ENCODE measurements around the gene STK17A.

GRCh38 chr7:43655584-43655983, 72.7 kb downstream of the STK17A start:
- TF ChIP-seq, protein P1, sequence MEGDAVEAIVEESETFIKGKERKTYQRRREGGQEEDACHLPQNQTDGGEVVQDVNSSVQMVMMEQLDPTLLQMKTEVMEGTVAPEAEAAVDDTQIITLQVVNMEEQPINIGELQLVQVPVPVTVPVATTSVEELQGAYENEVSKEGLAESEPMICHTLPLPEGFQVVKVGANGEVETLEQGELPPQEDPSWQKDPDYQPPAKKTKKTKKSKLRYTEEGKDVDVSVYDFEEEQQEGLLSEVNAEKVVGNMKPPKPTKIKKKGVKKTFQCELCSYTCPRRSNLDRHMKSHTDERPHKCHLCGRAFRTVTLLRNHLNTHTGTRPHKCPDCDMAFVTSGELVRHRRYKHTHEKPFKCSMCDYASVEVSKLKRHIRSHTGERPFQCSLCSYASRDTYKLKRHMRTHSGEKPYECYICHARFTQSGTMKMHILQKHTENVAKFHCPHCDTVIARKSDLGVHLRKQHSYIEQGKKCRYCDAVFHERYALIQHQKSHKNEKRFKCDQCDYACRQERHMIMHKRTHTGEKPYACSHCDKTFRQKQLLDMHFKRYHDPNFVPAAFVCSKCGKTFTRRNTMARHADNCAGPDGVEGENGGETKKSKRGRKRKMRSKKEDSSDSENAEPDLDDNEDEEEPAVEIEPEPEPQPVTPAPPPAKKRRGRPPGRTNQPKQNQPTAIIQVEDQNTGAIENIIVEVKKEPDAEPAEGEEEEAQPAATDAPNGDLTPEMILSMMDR (IDR thresholded peaks at IDR 0.05; ENCODE audit: poor library complexity, severe bottlenecking) = no peak
- TF ChIP-seq EZH2 (IDR thresholded peaks at IDR 0.05; ENCODE audit: borderline replicate concordance, insufficient read depth, low read length, poor library complexity, severe bottlenecking) (no peak), POLR2AphosphoS5 (IDR thresholded peaks at IDR 0.05) (no peak), TAF1 (IDR thresholded peaks at IDR 0.05; ENCODE audit: low read depth) (no peak), RAD21 (conservative IDR thresholded peaks at IDR 0.05) (no peak)
